ENCODE results near the gene LRCOL1. TPM values are rescaled to one million over a fixed set of nuclear protein-coding genes. Genes with fewer than 3 reads are reported as not detected.

The LRCOL1 gene
- total and polyA plus RNA-seq, 8 donors, result 0.63 to 2.2 (median 1.4) TPM

DNA sequence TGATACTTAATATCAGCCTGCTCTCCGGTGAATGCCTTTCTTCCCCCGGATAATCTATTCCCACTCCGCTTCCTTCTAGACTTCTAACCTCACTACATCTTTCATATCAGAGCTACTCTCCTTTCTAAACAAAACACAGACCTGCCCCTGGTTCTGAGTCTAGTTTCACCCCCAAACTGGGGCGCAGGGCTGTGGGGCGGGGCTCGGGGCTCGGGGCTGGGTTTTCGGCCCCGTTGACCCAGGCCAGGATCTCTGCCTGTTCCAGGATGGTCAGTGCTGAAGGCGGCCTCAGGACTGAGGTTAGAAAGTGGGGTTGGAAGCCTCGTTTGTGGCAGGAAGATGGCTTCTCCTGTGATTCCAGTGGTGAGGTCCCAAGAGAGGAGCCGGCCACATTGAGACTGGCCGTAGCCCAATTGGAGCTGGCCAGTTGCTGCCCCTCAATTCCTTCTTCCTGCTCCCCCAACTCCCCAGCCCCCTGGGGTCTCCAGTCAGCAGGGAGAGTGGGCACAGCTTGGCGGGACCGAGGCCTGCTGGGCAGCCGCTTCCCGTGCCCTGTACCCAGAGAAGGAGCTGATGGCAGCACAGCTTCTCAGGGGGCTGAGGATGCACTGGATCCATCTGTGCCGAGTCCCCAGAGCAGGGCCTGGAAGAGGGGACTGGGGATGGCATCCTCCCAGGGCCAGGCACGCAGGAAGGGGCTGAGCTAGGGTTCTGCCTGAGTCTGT, 52.9 kb downstream of the LRCOL1 start:
- Histone ChIP-seq H3K27ac (no peak overlapping the region), H3K4me1 (peaks cover 8 to 29% of the 10 kb centered on the region in 2 donors), H3K4me3 (no peak overlapping the region), H3K36me3 (peaks cover 0 to 17% of the 10 kb centered on the region in 2 donors), H3K27me3 (peaks cover 0 to 32% of the 10 kb centered on the region in 2 donors), H3K9me3 (no peaks in the 10 kb centered on the region)
- intact Hi-C loops (cut with DNase I), result no loop called here
- no peak for ATAC-seq
- TF ChIP-seq, protein P1, sequence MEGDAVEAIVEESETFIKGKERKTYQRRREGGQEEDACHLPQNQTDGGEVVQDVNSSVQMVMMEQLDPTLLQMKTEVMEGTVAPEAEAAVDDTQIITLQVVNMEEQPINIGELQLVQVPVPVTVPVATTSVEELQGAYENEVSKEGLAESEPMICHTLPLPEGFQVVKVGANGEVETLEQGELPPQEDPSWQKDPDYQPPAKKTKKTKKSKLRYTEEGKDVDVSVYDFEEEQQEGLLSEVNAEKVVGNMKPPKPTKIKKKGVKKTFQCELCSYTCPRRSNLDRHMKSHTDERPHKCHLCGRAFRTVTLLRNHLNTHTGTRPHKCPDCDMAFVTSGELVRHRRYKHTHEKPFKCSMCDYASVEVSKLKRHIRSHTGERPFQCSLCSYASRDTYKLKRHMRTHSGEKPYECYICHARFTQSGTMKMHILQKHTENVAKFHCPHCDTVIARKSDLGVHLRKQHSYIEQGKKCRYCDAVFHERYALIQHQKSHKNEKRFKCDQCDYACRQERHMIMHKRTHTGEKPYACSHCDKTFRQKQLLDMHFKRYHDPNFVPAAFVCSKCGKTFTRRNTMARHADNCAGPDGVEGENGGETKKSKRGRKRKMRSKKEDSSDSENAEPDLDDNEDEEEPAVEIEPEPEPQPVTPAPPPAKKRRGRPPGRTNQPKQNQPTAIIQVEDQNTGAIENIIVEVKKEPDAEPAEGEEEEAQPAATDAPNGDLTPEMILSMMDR (IDR thresholded peaks at IDR 0.05), result no peak
- no peak for DNase-seq

DNA sequence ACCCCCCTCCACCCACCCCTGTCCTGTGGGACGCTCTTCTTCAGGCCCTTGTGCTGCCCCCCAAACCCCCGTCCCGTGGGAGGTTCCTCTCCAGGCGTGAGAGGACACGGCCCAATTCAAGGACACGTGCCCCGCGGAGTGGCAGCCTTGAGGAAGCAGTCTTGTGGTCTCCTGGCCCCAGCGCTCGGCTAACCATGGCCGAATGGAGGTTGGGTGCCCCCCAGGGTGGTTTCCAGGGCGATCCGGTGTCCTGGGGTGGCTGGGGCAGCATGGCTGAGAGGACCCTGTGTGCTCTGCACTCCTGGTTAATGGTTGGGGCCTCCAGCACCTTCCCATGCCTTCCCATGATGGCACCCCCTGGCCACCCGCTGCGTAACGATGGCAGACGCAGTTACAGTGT, 53.6 kb downstream of the LRCOL1 start:
- Histone ChIP-seq H3K27ac (no peak overlapping the region), H3K9me3 (no peaks in the 10 kb centered on the region), H3K4me1 (peaks cover 8 to 29% of the 10 kb centered on the region in 2 donors), H3K4me3 (no peak overlapping the region), H3K27me3 (peaks cover 0 to 32% of the 10 kb centered on the region in 2 donors), H3K36me3 (peaks cover 0 to 24% of the 10 kb centered on the region in 2 donors)
- no peak for DNase-seq
- no peak for ATAC-seq
- TF ChIP-seq, protein P1 (IDR thresholded peaks at IDR 0.05), result no peak
- intact Hi-C loops (cut with DNase I), result no loop called here

DNA sequence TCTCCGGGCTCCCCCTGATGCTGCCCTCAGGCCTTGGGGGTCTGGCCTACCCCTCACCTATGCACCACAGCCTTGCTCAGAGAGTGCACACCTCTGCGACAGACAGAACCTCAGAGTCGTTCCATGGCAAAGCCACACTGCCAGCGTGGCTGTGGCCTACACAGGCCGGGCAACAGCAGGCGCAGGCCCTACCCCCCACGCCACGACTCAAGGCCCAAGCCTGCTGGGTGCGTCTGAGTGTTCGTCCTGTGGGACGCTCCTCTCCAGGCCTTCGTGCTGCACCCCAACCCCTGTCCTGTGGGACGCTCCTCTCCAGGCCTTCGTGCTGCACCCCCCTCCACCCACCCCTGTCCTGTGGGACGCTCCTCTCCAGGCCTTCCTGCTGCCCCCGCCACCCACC, 54.2 kb downstream of the LRCOL1 start:
- Histone ChIP-seq H3K36me3 (peaks cover 0 to 29% of the 10 kb centered on the region in 2 donors), H3K4me1 (peaks cover 8 to 26% of the 10 kb centered on the region in 2 donors), H3K4me3 (no peak overlapping the region), H3K27me3 (peaks cover 0 to 31% of the 10 kb centered on the region in 2 donors), H3K27ac (no peak overlapping the region), H3K9me3 (no peaks in the 10 kb centered on the region)
- ATAC-seq (no peak), DNase-seq (no peak)
- intact Hi-C loops (cut with DNase I), result no loop called here
- TF ChIP-seq, protein P1 (IDR thresholded peaks at IDR 0.05), result no peak

DNA sequence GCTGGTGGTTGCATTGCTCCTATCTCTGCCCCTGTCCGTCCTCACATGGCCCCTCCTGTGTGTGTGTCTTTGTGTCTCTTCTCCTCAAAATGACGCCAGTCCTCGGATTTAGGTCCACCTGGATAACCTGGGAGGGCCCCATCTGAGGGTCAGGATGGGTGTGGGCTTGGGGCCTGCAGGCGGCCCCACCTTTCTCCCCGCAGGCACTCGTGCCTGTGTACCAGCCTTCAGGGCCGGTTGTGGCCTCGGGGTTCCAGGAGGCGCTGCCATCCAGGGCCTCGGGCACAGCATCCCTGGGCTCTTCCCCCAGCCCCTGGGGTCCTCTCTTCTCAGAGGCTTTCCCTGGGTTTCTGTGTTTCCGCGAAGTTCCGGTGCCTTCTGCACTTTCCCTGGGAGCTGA, 54.7 kb downstream of the LRCOL1 start:
- TF ChIP-seq, protein P1 (IDR thresholded peaks at IDR 0.05), result no peak
- DNase-seq (no peak), ATAC-seq (no peak)
- Histone ChIP-seq H3K4me1 (peaks cover 4 to 20% of the 10 kb centered on the region in 2 donors), H3K36me3 (peaks cover 0 to 32% of the 10 kb centered on the region in 2 donors), H3K4me3 (no peak overlapping the region), H3K27ac (no peak overlapping the region), H3K27me3 (peaks cover 0 to 26% of the 10 kb centered on the region in 2 donors), H3K9me3 (no peaks in the 10 kb centered on the region)
- intact Hi-C loops (cut with DNase I), result no loop called here

DNA sequence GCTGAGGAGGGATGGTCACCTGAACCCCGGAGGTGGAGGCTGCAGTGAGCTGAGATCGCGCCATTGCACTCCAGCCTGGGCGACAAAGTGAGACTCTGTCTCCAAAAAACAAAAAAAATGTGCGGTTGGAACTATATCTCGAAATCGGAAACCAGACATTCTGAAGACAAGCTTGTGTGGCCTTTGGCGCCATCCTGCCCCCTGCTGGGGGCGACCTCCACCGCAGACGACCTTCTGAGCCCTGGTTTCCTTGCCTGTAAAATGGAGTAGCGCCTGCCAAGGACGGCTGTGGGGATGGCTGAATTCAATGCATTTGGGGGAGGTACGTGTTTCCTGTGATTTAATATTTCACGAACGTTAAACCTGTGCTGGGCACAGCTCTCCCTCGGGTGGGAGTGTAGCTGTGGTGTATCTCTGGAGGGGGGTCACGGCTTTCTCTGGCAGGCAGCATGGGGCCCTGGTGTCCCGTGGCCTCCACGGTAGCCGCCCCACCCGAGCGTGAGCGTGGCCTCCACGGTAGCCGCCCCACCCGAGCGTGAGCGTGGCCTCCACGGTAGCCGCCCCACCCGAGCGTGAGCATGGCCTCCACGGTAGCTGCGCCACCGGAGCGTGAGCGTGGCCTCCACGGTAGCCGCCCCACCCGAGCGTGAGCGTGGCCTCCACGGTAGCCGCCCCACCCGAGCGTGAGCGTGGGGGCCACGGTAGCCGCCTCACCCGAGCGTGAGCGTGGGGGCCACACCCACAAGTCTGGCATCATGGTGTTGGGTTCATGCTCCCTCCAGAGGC, 55.3 kb downstream of the LRCOL1 start:
- Histone ChIP-seq H3K4me3 (no peak overlapping the region), H3K36me3 (peaks cover 0 to 32% of the 10 kb centered on the region in 2 donors), H3K27ac (no peak overlapping the region), H3K4me1 (peaks cover 0 to 14% of the 10 kb centered on the region in 2 donors), H3K27me3 (peaks cover 0 to 19% of the 10 kb centered on the region in 2 donors), H3K9me3 (no peaks in the 10 kb centered on the region)
- TF ChIP-seq, protein P1 (IDR thresholded peaks at IDR 0.05), result peak in 1 of 2 donors; percentile 21
- intact Hi-C loops (cut with DNase I), result no loop called here
- DNase-seq (no peak), ATAC-seq (no peak)

Data from left lung (tissue), 10 donors.